ENCODE results near the gene KIAA0319L.

KIAA0319L gene

GRCh38 chr1:35535243-35535642, 22.0 kb downstream of the KIAA0319L start:
- no peak for DNase-seq

- DNase-seq: no peak
These were observed 23.6 kb downstream of the KIAA0319L start for GRCh38 chr1:35533586-35533985.

DNA sequence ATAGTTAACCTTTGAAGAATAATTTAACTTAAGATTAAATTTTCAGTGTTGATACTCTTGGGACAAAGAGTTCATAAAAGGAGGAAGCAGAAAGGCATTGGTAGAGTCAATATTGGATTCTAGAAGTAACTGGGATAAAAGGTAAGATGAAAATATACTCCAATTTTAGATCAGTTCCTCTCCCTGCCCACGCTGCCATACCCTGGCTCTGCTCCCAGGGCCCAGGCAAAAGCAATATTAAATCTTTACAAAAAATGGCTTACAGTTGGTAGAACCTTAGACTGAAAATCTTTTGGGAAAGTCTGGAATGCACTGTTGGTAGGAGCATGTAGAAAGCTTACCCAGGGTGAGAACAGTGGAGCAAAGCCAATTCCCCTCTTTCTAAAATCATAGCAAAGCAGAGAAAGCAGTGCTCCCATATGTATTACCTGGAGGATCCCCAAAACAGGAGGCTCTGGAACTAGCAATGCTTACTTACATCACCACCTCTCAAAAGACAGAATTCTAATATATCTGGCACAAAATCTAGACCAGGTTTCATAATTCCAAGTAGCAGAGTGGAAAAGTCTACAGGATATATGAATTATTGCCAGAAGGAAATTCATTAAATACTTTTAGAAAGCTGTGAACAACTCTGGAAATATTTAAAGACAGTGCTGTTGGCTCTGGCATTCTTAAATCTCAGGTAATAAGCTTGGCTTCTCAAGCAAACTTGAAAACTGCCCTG, 24.5 kb downstream of the KIAA0319L start:
- DNase-seq: no peak

- no peak for DNase-seq
These were observed 25.8 kb downstream of the KIAA0319L start for GRCh38 chr1:35531368-35531767.

DNA sequence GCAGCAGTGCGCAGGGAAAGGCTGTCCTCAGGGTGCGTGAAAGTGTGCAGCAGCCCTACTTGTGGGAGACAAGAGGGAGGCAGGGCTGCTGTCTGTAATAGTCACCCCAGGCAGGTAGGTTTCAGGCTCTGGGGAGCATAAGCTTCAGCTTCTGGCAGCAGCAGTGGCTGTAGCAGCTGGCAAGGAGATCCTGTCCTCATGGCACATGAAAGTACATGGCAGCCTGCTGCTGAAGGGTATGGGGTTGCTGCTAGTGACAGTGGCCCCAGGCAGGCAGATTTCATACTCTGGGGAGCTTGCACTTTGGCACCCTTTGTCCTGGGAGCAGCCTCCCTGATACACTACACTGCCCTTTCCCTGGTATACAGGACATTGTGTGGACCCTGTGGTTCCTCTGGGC, 26.3 kb downstream of the KIAA0319L start:
- no peak for DNase-seq

GRCh38 chr1:35530168-35530567, 27.0 kb downstream of the KIAA0319L start:
- DNase-seq: no peak

DNA sequence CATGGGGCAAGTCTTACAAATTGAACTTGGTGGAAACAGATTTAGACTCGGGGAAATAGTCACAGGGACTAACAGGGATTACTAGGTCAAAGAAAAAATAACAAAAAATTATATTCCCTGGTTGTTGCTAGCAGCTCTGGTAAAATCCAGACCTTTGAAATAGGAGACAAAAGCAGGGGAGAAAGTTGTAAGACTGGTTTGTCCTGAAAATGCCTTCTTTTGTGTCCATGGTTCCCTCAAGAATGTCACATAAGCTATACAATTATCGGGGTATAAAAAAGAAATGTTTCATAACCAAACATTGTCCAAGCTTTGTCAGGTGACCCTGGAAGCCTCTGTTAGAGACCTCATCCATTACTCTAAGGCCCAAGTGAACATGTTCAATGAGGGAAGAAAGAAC, 33.1 kb downstream of the KIAA0319L start:
- DNase-seq: no peak

DNA sequence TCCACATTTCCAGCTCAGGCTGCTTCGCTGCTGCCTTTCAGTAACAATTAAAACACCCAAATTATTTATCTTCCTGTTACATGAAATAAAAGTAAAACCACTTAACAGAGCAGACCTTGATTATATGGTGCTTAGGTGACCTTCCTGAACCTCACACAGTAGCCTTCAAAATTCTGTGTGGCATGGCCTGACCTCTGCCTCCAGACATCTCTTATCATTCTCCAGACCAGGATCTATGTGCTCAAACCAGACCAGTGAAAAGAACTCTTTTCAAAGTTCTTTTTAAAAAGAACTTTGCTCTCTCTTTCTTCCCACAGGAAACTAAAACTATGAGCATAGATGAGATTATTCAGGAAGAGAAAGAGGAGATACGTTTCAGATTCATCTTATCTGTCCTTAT, 37.8 kb downstream of the KIAA0319L start:
- DNase-seq: no peak

DNA sequence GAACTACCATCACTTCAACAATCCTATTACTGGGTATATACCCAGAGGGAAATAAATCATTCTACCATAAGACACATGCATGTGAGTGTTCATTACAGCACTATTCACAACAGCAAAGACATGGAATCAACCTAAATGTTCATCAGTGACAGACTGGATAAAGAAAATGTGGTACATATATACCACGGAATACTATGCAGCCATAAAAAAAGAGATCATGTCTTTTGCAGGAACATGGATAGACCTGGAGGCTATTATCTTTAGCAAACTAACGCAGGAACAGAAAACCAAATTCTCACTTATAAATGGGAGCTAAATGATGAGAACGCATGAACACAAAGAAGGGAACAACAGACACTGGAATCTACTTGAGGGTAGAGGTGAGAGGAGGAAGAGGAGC, 39.0 kb downstream of the KIAA0319L start:
- no peak for DNase-seq

GRCh38 chr1:35511305-35511704, 45.9 kb downstream of the KIAA0319L start:
- no peak for DNase-seq

- DNase-seq: no peak
These were observed 47.6 kb downstream of the KIAA0319L start for GRCh38 chr1:35509558-35509957.

GRCh38 chr1:35507947-35508346, 49.3 kb downstream of the KIAA0319L start:
- DNase-seq: no peak

- no peak for DNase-seq
These were observed 50.0 kb downstream of the KIAA0319L start for GRCh38 chr1:35506960-35507912.

DNA sequence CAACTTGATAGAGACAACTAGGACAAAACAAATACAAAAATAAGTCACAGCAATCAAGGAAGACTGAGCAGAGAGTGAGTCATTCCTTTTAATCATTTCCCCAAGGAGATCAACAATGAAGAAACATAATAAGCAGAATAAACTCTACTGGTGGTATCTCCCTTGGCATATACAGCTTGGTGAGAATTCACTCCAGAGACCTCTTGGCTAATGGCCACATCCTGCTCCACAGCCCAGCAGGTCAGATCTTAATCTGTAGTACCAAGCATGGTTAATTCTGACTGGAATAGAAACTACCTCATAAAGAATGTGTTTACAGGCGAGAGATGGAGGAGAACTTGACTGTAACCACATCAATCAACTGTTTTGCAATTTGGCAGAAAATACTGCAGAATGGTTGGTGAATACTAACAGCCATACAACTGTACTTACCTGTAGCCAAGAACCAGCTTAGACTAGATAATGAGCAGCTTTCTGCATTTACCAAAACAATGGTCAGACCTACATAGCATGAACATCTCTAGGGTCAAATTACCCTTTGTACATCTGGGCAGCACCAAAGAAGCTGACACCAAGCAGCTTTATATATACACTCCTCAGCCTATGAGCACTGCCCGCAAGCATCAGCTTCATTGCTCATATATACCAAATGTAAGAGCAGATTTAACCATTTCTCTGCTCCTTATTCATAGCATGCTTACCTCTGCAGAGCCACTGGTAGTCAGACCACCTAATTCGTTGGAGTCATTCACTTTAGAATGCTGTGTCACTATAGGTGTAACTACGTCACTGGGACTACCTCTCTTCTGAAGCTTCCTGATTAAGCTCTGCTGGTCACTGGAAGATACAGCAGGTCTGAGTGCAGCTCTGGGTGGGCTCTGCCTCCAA, 51.0 kb downstream of the KIAA0319L start:
- peak; percentile 59 for DNase-seq

- no peak for DNase-seq
These were observed 55.0 kb downstream of the KIAA0319L start for GRCh38 chr1:35502242-35502641.

- DNase-seq: no peak
These were observed 56.8 kb downstream of the KIAA0319L start for GRCh38 chr1:35500439-35500838.

DNA sequence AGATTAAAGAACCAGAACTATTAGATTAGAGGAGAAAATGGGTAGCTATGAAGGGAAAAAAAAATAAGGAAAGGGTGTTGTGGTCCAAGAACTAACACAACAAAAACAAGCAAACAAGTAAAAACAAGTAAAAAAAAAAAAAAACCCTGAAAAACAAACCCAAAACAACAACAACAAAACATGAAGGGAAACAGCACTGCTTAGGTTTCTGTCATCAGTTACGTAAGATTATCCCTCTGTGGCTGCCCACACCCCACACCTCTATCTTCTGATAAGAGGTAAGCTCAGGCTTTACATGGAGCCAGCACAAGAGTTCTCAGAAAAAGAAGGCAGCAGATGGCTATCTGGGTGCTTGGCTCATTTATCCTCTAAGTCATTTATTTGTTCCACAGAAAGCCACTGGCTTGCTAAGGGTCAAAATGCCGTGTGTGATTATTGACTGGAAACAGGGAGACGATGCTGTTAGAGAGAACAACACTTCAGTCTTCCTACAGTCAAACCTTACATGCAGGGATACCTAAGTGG, 57.5 kb downstream of the KIAA0319L start:
- no peak for DNase-seq

DNA sequence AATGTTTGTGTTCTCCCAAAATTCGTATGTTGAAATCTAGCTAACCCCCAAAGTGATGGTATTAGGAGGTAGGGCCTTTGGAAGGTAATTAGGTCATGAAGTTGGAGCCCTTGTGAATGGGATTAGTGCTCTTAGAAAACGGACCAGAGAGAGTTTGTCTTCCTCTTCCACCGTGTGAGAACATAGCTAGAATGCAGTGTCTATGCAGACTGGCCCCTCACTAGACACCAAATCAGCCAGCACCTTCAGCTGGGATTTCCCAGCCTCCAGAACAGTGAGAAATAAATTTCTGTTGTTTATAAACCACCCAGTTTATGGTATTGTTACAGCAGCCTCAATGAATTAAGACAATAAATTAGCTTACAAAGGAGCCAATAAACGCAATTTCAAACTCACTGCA, 58.0 kb downstream of the KIAA0319L start:
- DNase-seq: no peak

- no peak for DNase-seq
These were observed 59.6 kb downstream of the KIAA0319L start for GRCh38 chr1:35497571-35497970.

GRCh38 chr1:35490250-35490649, 67.0 kb downstream of the KIAA0319L start:
- no peak for DNase-seq

- DNase-seq: no peak
These were observed 68.9 kb downstream of the KIAA0319L start for GRCh38 chr1:35488336-35488735.

GRCh38 chr1:35486858-35487408, 70.3 kb downstream of the KIAA0319L start:
- DNase-seq: no peak

DNA sequence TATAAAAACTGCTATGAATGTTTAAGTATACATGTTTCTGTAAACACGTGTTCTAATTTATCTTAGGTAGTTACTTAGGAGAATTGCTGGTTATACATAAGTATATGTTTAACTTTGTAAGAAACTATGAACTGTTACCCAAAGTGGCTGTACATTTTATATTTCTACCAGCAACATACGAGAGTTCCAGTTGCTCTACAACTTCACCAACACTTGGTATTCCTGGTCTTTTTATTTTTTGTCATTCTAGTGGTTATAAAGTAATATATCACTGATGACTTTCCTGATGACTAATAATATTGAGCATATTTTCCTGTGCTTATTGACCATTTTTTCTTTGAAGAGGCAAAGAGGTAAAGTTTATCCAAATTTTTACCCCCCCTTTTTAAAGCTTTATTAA, 76.0 kb downstream of the KIAA0319L start:
- no peak for DNase-seq
